GM18499 (cell line): Measurements from ENCODE around the gene PLEKHA7.
"Not testable (repeated sequence)": the region's sequence is repeated elsewhere in the genome, so short reads cannot be mapped to it uniquely, and the experiment has no call there.

Source experiments
- ATAC-seq: cut with Tn5 transposase; IDR thresholded peaks from one replicate; pipeline ENCODE4 v1.9.1; 2021; ENCODE audit warnings: moderate number of reproducible peaks; ENCODE audit not compliant: insufficient read depth, unreplicated experiment

PLEKHA7 gene

GRCh38 chr11:17014321-17014832 is at the start of gene PLEKHA7:
TSS of gene PLEKHA7 (minus strand) at chr11:17014414. CDS start at chr11:17014401, 13 bp downstream.
- no peak for ATAC-seq

- no peak for ATAC-seq
These were observed 49.2 kb upstream of the PLEKHA7 start for GRCh38 chr11:17063171-17064002.

- not testable (repeated sequence) for ATAC-seq
These were observed 36.9 kb upstream of the PLEKHA7 start for GRCh38 chr11:17051146-17051545.

GRCh38 chr11:17048491-17048890 is 34.3 kb upstream of the PLEKHA7 start:
- not testable (repeated sequence) for ATAC-seq

GRCh38 chr11:17046690-17047089 is 32.5 kb upstream of the PLEKHA7 start:
- ATAC-seq = no peak

- no peak for ATAC-seq
These were observed 22.7 kb upstream of the PLEKHA7 start for GRCh38 chr11:17036666-17037658.

GRCh38 chr11:17034027-17034426 is 19.8 kb upstream of the PLEKHA7 start:
- not testable (repeated sequence) for ATAC-seq

- ATAC-seq = no peak
These were observed 12.4 kb upstream of the PLEKHA7 start for GRCh38 chr11:17026487-17027082.

GRCh38 chr11:17024924-17025323 is 10.7 kb upstream of the PLEKHA7 start:
- no peak for ATAC-seq

GRCh38 chr11:17021511-17021910 is 7.3 kb upstream of the PLEKHA7 start:
- ATAC-seq = no peak

GRCh38 chr11:17020831-17021230 is 6.6 kb upstream of the PLEKHA7 start:
- ATAC-seq = no peak

- ATAC-seq = no peak
These were observed 5.0 kb upstream of the PLEKHA7 start for GRCh38 chr11:17019232-17019631.

GRCh38 chr11:17015627-17016126 is 1.5 kb upstream of the PLEKHA7 start:
- ATAC-seq = no peak

- ATAC-seq = no peak
These were observed 816 bp upstream of the PLEKHA7 start for GRCh38 chr11:17014833-17015626.

- no peak for ATAC-seq
These were observed 480 bp downstream of the PLEKHA7 start for GRCh38 chr11:17013548-17014320.

- no peak for ATAC-seq
These were observed 1.3 kb downstream of the PLEKHA7 start for GRCh38 chr11:17012712-17013547.

GRCh38 chr11:17012179-17012578 is 2.0 kb downstream of the PLEKHA7 start:
- no peak for ATAC-seq
